Endothelial cell of hepatic sinusoid (primary cell): ENCODE results near the gene LAMC3.

Experiments
- in situ Hi-C: cut with HindIII; loops from 2 replicates; pipeline ENCODE4 v1.10.0; 2017; ENCODE audit warnings: low sequenced_read_pairs

The LAMC3 gene

GRCh38 chr9:131008909-131009618, at the start of gene LAMC3:
Gene LAMC3 (plus strand): TSS chr9:131009174. CDS start chr9:131009215, 41 bp downstream.
- in situ Hi-C loops: no loop called here

- in situ Hi-C loops: no loop called here
These were observed 49.1 kb upstream of the LAMC3 start for GRCh38 chr9:130959809-130960334.

- in situ Hi-C loops: no loop called here
These were observed 48.2 kb upstream of the LAMC3 start for GRCh38 chr9:130960522-130961378.

GRCh38 chr9:130961511-130962300, 47.3 kb upstream of the LAMC3 start:
- in situ Hi-C loops: no loop called here

GRCh38 chr9:130962418-130963316, 46.3 kb upstream of the LAMC3 start:
- in situ Hi-C loops: no loop called here

GRCh38 chr9:130963337-130963908, 45.6 kb upstream of the LAMC3 start:
- in situ Hi-C loops: no loop called here

- in situ Hi-C loops: no loop called here
These were observed 45.1 kb upstream of the LAMC3 start for GRCh38 chr9:130963916-130964315.

- in situ Hi-C loops: loop anchor here (5.0 kb wide), 1 partner anchor 72 kb away; no protein-coding TSS in a partner anchor
These were observed 43.3 kb upstream of the LAMC3 start for GRCh38 chr9:130965680-130966079.

GRCh38 chr9:130970052-130970451, 38.9 kb upstream of the LAMC3 start:
- in situ Hi-C loops: no loop called here

GRCh38 chr9:130970855-130971254, 38.1 kb upstream of the LAMC3 start:
- in situ Hi-C loops: no loop called here

- in situ Hi-C loops: no loop called here
These were observed 37.6 kb upstream of the LAMC3 start for GRCh38 chr9:130971294-130971849.

- in situ Hi-C loops: no loop called here
These were observed 36.6 kb upstream of the LAMC3 start for GRCh38 chr9:130972277-130972956.

GRCh38 chr9:130972957-130973685, 35.9 kb upstream of the LAMC3 start:
- in situ Hi-C loops: no loop called here

- in situ Hi-C loops: no loop called here
These were observed 35.2 kb upstream of the LAMC3 start for GRCh38 chr9:130973686-130974281.

GRCh38 chr9:130974697-130975096, 34.3 kb upstream of the LAMC3 start:
- in situ Hi-C loops: no loop called here

GRCh38 chr9:130975156-130975555, 33.8 kb upstream of the LAMC3 start:
- in situ Hi-C loops: no loop called here

- in situ Hi-C loops: no loop called here
These were observed 32.8 kb upstream of the LAMC3 start for GRCh38 chr9:130975932-130976841.
